Measurements from ENCODE around the gene ZMYM3.
"Not testable (repeated sequence)": the region's sequence is repeated elsewhere in the genome, so short reads cannot be mapped to it uniquely, and the experiment has no call there.

ZMYM3 gene

GRCh38 chrX:71269801-71270395, 16.0 kb upstream of the ZMYM3 start:
- H3K4me3 ChIP-seq (ENCODE audit: low read depth, low read length): no peak overlapping the region
- no peak for TF ChIP-seq CTCF (IDR thresholded peaks at IDR 0.05; ENCODE audit: control insufficient read depth, extremely low read depth, insufficient read depth)
- DNase-seq (ENCODE audit: low read depth): no peak

GRCh38 chrX:71268624-71269023, 14.7 kb upstream of the ZMYM3 start:
- not testable (repeated sequence) for DNase-seq (ENCODE audit: low read depth); H3K4me3 ChIP-seq (ENCODE audit: low read depth, low read length)

- H3K4me3 ChIP-seq (ENCODE audit: low read depth, low read length): no peak overlapping the region
- no peak for DNase-seq (ENCODE audit: low read depth)
- TF ChIP-seq CTCF (IDR thresholded peaks at IDR 0.05; ENCODE audit: control insufficient read depth, extremely low read depth, insufficient read depth): no peak
These were observed 2.9 kb upstream of the ZMYM3 start for GRCh38 chrX:71256856-71257255.

- H3K4me3 ChIP-seq (ENCODE audit: low read depth, low read length): no peak overlapping the region
- no peak for TF ChIP-seq CTCF (IDR thresholded peaks at IDR 0.05; ENCODE audit: control insufficient read depth, extremely low read depth, insufficient read depth)
- DNase-seq (ENCODE audit: low read depth): no peak
These were observed 2.1 kb upstream of the ZMYM3 start for GRCh38 chrX:71256051-71256450.

- DNase-seq (ENCODE audit: low read depth): no peak
- TF ChIP-seq CTCF (IDR thresholded peaks at IDR 0.05; ENCODE audit: control insufficient read depth, extremely low read depth, insufficient read depth): peak; percentile 57
- peak overlapping the region; percentile 77 for H3K4me3 ChIP-seq (ENCODE audit: low read depth, low read length)
These were observed 468 bp downstream of the ZMYM3 start for GRCh38 chrX:71253253-71254091.

- no peak overlapping the region for H3K4me3 ChIP-seq (ENCODE audit: low read depth, low read length)
These were observed 1.7 kb downstream of the ZMYM3 start for GRCh38 chrX:71252221-71252620.

More at GRCh38 chrX:71252221-71252620, 1.7 kb downstream of the ZMYM3 start:
- no peak for TF ChIP-seq CTCF (IDR thresholded peaks at IDR 0.05; ENCODE audit: control insufficient read depth, extremely low read depth, insufficient read depth)
- DNase-seq (ENCODE audit: low read depth): no peak

All from LNCaP clone FGC (cell line).